ENCODE results near the gene XAB2.

GRCh38 chr19:7641290-7642276 is 12.2 kb upstream of the XAB2 start:
- no peak for TF ChIP-seq CTCF (IDR thresholded peaks at IDR 0.05)
- no peak for TF ChIP-seq EZH2 (IDR thresholded peaks at IDR 0.05; ENCODE audit: borderline replicate concordance, insufficient read depth, low read depth, low read length, poor library complexity, severe bottlenecking)

Data from B cell (primary cell).